Right cardiac atrium (tissue), 5 donors: ENCODE data around the gene GINS2. TPM values are rescaled to one million over a fixed set of nuclear protein-coding genes. Genes with fewer than 3 reads are reported as not detected.

ENCODE experiments used
- ATAC-seq, 2 donors: fragments of 200-7000 bp; cut with Tn5 transposase; one replicate each; pipeline versions ENCODE4 v1.8.0 to v1.9.1; 2020; ENCODE audit warnings: moderate library complexity in 2 of 2, mild to moderate bottlenecking in 1 of 2
- DNase-seq, 3 donors: peaks; one replicate each; pipeline ENCODE4 v3.0.0-alpha.2; 2020
- H3K27ac ChIP-seq: one replicate; pipeline ENCODE4 v1.5.1; 2013; ENCODE audit warnings: mild to moderate bottlenecking, low read length, control low read depth, moderate library complexity
- H3K27me3 ChIP-seq: one replicate; pipeline ENCODE4 v1.6.1; 2013; ENCODE audit not compliant: control insufficient read depth, insufficient read depth
- H3K4me1 ChIP-seq: one replicate; pipeline ENCODE4 v1.6.1; 2013; ENCODE audit warnings: low read length; ENCODE audit not compliant: control insufficient read depth, insufficient read depth
- H3K4me3 ChIP-seq: one replicate; pipeline ENCODE4 v1.5.1; 2013; ENCODE audit warnings: low read length, control low read depth
- H3K9me3 ChIP-seq: one replicate; pipeline ENCODE4 v1.6.1; 2013; ENCODE audit warnings: low read length; ENCODE audit not compliant: control insufficient read depth
- WGBS: extraction: QIAGEN DNeasy Blood & Tissue Kit; methylation state at CpG from one replicate; pipeline ENCODE4 v1.1.7; 2013; 5-methylcytosine and 5-hydroxymethylcytosine counted together
- intact Hi-C, 4 donors: fragments of 100-400 bp; cut with DNase I; formaldehyde crosslinking; loops; one replicate each; pipeline versions ENCODE4 v1.11.0 to v1.14.0; 2022 to 2023
- polyA plus RNA-seq: library from polyadenylated mRNA; stranded (reverse); fragments of 200-250 nt; gene quantifications from one replicate; pipeline ENCODE4 v1.2.3, GENCODE V29; 2013
- total RNA-seq, 4 donors: library from RNA; stranded (reverse); fragmentation: NEBNext Ultra II Directional; extraction: Animal tissue kit (Norgen Biotek cat#: 25700); gene quantifications; one replicate each; pipeline ENCODE4 v1.2.1, GENCODE V29; 2021
- donor health status: healthy with polysubstance abuse.
- donor health status: DM: no; HTN: yes; CAD: no.
- donor health status: DM: no; HTN: no; CAD: no.
- donor health status: DM: no; HTN: yes; CAD: no; lungs with severe emphysema.
- donor health status: DM: yes; HTN: yes; CAD: no.

GINS2 gene
- total and polyA plus RNA-seq, 5 donors = 0.23 to 1.1 (median 0.37) TPM

DNA sequence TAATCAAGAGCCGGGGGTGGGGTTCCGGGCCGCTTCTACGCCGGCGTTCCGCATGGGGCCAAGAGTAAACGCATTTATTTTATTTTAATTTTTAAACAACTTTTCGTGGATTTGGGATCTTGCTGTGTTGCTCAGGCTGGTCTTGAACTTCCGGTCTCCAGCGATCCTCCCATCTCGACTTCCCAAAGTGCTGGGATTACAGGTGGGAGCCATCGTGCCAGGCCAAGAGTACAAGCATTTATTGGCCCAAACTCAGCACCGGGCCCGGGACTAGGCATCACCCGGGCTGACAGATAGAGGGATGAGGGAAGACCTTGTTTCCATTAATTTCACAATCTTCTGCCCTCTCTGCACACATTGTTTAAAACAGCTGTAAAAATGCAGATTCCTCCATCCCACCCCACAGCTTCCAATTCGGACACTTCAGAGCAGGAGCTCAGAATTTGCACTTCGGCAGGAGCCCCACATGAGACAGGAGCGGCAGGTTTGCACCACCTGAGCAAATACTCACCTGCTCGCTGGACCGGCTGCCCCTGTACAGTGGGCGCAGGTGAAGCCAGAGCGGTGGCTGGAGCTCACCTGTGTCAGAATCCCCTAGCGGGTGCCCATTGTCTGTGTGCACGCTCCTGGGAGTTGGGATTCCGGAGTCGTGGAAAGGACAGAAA, 663 bp upstream of the GINS2 start:
- Histone ChIP-seq H3K4me3 (peak overlapping the region; percentile 31), H3K27ac (no peak overlapping the region), H3K9me3 (no peaks in the 10 kb centered on the region), H3K27me3 (no peaks in the 10 kb centered on the region), H3K4me1 (no peaks in the 10 kb centered on the region)
- DNase-seq (peak in 1 of 3 donors; percentile 48), ATAC-seq (no peak)
- intact Hi-C loops = no loop called here
- WGBS = 43% methylated on average over 27 of the region's 27 CpGs

DNA sequence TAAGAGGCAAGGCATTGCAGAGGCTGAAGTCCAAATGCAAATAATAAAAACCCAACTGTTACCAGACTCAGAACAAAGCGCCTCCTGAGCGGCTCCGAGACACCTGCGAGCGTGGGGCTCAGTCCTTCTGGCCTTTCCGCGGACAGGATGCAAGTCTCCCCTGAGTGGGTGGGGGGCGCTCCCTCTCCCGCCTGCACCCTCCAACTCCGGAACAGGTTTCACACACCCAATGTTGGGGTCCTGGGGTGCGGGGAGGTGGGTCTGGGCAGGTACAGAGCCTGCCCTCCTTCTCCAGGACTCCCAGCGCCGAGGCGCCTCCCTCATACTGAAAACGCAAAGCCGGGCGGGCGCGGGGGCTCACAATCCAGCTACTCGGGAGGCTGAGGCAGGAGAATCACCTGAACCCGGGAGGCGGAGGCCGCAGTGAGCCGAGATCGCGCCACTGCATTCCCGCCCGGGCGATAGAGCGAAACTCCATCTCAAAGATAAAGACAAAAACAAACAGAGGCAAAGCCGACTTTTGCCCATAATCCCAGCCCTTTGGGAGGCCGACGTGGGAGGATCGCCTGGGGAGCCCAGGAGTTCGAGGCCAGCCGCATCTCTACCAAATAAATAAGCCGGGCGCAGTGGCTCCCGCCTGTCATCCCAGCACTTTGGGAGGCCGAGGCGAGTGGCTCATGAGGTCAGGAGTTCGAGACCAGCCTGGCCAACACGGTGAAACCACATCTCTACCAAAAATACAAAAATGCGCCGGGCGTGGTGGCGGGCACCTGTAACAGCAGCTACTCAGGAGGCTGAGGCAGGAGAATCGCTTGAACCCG, 893 bp downstream of the GINS2 start:
- WGBS = 83% methylated on average over 49 of the region's 49 CpGs
- H3K9me3 ChIP-seq = no peaks in the 10 kb centered on the region
- H3K27me3 ChIP-seq = no peaks in the 10 kb centered on the region
- H3K4me3 ChIP-seq = no peak overlapping the region
- intact Hi-C loops = no loop called here
- DNase-seq (peak in 1 of 3 donors; percentile 59), ATAC-seq (no peak)
- no peak overlapping the region for H3K27ac ChIP-seq
- H3K4me1 ChIP-seq = no peaks in the 10 kb centered on the region

DNA sequence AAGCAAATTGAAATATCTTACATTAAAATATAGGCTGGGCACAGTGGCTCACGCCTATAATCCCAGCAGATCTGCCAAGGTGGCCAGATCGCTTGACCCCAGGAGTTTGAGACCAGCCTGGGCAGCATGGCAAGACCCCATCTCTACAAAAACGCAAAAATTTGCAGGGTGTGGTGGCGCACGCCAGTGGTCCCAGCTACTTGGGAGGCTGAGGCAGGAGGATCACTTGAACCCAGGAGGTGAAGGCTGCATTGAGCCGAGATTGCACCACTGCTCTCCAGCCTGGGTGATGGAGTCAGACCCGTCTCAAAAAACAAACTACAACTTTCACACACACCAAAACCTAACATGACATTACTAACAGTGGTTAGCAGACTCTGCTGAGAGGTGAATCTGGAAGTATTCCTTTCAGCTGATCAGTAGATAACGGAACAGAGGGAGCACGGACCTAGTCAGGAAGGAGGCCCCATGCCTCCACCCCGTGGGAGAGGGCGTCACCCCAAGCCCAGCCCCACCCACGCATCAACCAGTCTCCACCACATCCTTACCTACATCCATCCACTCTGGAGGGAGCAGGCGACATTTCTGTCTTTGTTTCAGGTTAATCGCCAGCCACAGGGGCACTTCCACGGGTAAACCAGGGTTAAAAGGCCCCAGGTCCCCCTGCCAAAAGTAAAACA, 1.7 kb downstream of the GINS2 start:
- WGBS = 87% methylated on average over 15 of the region's 15 CpGs
- Histone ChIP-seq H3K4me1 (no peaks in the 10 kb centered on the region), H3K27ac (no peak overlapping the region), H3K4me3 (no peak overlapping the region), H3K9me3 (no peaks in the 10 kb centered on the region), H3K27me3 (no peaks in the 10 kb centered on the region)
- peak in 1 of 3 donors; percentile 34 for DNase-seq
- no peak for ATAC-seq
- intact Hi-C loops = no loop called here

DNA sequence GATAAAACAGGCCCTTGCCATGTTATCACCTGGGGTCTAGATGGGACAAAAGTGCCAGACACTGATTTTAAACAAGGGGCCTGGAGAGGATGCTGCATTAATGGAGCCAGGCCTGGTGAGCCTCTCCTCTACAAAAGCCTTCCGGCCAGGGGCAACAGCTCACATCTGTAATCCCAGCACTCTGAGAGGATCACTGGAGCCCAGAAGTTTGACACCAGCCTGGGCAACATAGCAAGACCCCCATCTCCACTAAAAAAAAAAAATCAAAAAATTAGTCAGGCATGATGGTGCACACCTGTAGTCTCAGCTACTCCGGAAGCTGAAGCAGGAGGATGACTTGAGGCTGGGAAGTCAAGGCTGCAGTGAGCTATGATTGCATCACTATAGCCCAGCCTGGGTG, 3.5 kb downstream of the GINS2 start:
- H3K27ac ChIP-seq = no peak overlapping the region
- WGBS = 97% methylated on average over 2 of the region's 2 CpGs
- H3K4me3 ChIP-seq = no peak overlapping the region
- no peaks in the 10 kb centered on the region for H3K27me3 ChIP-seq
- H3K9me3 ChIP-seq = no peaks in the 10 kb centered on the region
- DNase-seq (peak in 1 of 3 donors; percentile 1), ATAC-seq (no peak)
- no peaks in the 10 kb centered on the region for H3K4me1 ChIP-seq
- intact Hi-C loops = no loop called here

DNA sequence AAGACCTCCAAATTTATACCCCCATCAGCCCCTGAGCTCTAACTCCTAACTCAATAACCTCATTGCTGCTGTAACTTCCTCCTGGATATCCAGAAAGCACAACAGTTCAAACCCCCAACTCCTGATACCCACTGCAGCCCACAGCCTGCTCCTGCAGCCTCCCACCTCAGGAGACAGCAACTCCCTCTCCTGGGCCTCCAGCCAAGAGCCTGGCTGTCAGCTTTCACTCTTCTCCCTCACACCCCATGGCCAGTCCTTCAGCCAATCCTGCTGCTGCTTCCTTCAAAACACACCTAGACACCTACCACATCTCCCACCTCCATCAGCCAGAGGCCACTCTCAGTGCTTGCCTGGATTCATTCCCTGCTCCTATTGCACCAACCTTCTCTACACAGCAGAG, 5.4 kb downstream of the GINS2 start:
- peak in 1 of 3 donors; percentile 44 for DNase-seq
- no peaks in the 10 kb centered on the region for H3K9me3 ChIP-seq
- H3K27ac ChIP-seq = no peak overlapping the region
- no peaks in the 10 kb centered on the region for H3K4me1 ChIP-seq
- ATAC-seq = no peak
- H3K27me3 ChIP-seq = no peaks in the 10 kb centered on the region
- no peak overlapping the region for H3K4me3 ChIP-seq
- intact Hi-C loops = no loop called here

DNA sequence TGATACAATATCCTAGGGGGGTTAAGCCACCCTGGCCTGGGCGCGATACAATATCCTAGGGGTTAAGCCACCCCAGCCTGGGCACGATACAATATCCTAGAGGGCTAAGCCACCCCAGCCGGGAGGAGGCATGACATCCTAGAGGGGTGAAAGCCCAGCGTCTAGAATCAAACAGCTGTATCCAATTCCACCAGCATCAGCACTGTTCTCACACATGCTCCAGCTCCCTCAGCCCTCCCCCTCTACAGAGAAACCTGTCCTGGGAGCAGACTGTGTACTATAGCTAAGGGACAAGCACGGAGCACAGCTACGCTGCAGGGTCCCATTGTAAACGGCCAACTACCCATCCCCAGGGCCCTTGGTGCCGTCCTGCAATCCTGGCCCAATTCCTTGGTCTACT, 6.2 kb downstream of the GINS2 start:
- H3K9me3 ChIP-seq = no peaks in the 10 kb centered on the region
- peak in 1 of 3 donors; percentile 27 for DNase-seq
- no peaks in the 10 kb centered on the region for H3K4me1 ChIP-seq
- H3K27ac ChIP-seq = no peak overlapping the region
- no peak overlapping the region for H3K4me3 ChIP-seq
- no peak for ATAC-seq
- WGBS = 91% methylated on average over 9 of the region's 9 CpGs
- no peaks in the 10 kb centered on the region for H3K27me3 ChIP-seq
- intact Hi-C loops = no loop called here

DNA sequence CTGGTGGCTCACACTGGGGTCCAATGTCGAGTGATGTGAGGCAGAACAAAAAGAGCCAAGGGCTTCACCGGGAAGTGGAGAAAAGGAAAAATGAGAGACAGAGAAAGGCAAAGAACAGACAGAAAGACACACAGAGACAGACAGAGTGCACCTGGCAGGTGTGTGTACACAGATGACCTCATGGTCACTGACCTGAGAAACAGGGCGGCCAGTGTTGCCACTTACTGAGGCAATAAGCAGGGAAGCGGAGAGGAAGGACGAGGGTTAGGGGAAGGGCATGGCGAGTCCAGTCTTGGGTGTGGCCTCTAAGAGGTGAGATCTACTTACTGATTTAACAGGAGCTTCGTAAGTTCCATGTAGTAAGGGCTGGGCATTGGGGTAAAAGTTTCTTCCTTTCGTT, 7.5 kb downstream of the GINS2 start:
- Histone ChIP-seq H3K4me3 (no peak overlapping the region), H3K27me3 (no peaks in the 10 kb centered on the region), H3K27ac (no peak overlapping the region), H3K9me3 (no peaks in the 10 kb centered on the region), H3K4me1 (no peaks in the 10 kb centered on the region)
- WGBS = 91% methylated on average over 8 of the region's 8 CpGs
- DNase-seq (peak in 1 of 3 donors; percentile 2), ATAC-seq (no peak)
- intact Hi-C loops = no loop called here

DNA sequence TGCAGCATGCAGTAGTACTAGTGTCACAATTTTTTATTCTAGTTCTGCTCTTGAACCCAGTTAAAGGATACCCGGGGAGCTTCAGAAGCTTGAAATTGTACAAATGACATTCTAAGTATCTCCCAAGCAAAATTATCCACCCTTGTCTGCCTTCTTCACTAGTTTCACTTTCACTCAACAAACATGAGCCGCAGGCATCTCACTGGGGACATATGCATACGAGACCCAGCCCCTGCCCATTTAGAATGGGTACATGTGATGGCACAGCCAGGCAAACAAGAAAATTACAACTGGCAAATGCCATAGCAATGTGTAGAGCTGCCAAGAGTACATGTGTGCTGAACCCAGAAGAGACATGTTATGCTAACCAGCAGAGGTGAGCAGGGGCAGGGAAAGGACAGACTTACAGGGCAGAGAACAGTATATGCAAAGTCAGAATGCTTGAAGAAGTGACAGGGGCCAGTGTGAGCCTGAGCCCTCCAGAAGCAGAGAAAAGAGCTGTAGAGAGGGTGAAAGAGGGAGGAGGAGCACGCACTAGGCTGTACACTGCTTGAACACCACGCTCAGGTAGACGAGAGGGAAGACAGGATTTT, 8.3 kb downstream of the GINS2 start:
- Histone ChIP-seq H3K4me1 (no peaks in the 10 kb centered on the region), H3K9me3 (no peaks in the 10 kb centered on the region), H3K27ac (no peak overlapping the region), H3K27me3 (no peaks in the 10 kb centered on the region), H3K4me3 (no peak overlapping the region)
- ATAC-seq = no peak
- intact Hi-C loops = no loop called here
- WGBS = 91% methylated on average over 6 of the region's 6 CpGs
- DNase-seq = no peak

DNA sequence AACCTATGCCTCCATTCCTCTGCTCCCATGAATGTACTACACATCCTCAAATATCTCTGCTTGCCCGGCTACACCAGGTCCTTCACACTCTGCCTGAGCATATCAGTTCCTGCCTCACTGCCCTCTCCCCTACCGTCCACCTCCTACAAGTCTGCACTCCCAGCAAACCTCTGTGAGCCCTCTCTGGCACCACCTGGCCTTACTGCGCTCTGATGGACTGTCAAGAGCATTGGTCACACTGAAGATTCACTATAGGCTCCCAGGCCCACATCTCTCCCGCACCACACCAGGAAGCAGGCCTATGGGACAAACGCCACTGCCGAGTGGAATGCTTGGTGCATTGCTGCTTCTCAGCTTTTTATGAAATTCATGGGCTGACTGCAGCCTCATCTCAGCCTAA, 8.9 kb downstream of the GINS2 start:
- Histone ChIP-seq H3K27ac (no peak overlapping the region), H3K9me3 (no peaks in the 10 kb centered on the region), H3K4me3 (no peak overlapping the region), H3K27me3 (no peaks in the 10 kb centered on the region), H3K4me1 (no peaks in the 10 kb centered on the region)
- intact Hi-C loops = no loop called here
- ATAC-seq (no peak), DNase-seq (peak in 1 of 3 donors; percentile 18)
- 83% methylated on average over 6 of the region's 6 CpGs for WGBS

DNA sequence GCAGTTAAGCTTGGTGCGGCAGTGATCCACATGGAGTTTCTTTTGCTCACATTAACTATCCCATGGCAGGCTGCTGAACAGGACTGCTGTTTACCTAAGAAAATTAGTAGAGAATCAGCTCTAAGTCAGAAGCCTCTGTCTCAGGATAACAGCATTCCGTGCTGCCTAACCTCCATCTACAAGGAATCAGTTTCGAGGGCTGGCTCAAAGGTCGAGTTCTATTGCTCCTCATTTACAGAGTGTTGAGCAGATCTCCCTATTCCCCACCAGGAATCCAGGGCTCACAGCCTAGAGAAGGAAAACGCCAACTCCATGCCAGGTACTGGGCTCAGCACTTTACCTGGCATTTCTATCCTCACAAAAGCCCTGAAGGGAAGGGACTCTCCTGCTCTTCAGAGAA, 9.9 kb downstream of the GINS2 start:
- no peaks in the 10 kb centered on the region for H3K9me3 ChIP-seq
- intact Hi-C loops = no loop called here
- H3K4me3 ChIP-seq = no peak overlapping the region
- no peaks in the 10 kb centered on the region for H3K4me1 ChIP-seq
- WGBS = 93% methylated on average over 5 of the region's 5 CpGs
- H3K27ac ChIP-seq = no peak overlapping the region
- DNase-seq = no peak
- no peak for ATAC-seq
- no peaks in the 10 kb centered on the region for H3K27me3 ChIP-seq

DNA sequence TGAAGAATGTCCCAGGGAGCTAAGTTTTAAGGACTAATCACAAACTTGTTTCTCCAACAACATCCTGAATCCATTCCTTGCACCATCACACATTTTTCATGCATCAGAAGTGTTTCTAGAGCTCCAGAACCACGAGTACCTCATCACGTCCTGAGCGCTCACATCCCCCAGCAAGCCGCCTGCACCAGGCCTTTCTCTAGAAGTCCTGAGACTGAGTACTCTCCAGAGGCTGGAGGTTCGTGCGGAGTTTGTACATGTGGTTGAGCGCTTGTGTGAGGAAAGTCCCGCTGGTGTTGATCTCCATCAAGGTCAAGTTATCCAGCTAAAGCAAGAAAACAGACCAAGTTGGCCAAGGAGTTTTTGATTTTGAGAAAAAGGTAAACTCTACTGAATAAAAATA, 10.7 kb downstream of the GINS2 start:
- 85% methylated on average over 8 of the region's 8 CpGs for WGBS
- no peaks in the 10 kb centered on the region for H3K9me3 ChIP-seq
- DNase-seq = peak in 1 of 3 donors; percentile 16
- intact Hi-C loops = no loop called here
- H3K4me1 ChIP-seq = peaks cover 2% of the 10 kb centered on the region
- H3K27ac ChIP-seq = no peak overlapping the region
- no peaks in the 10 kb centered on the region for H3K27me3 ChIP-seq
- no peak overlapping the region for H3K4me3 ChIP-seq
- ATAC-seq = no peak
